Nephron progenitor cell (in vitro differentiated cells): ENCODE data around the gene ZNF618.

Source experiments
- DNase-seq: peaks from one replicate; pipeline ENCODE4 v3.0.0; 2021
- H3K27ac Mint-ChIP-seq: 2 replicates; pipeline ENCODE4 v1.8.0; 2021; ENCODE audit warnings: mild to moderate bottlenecking, moderate library complexity, mixed read lengths
- H3K27me3 Mint-ChIP-seq: 2 replicates; pipeline ENCODE4 v1.8.0; 2021; ENCODE audit warnings: mild to moderate bottlenecking, low read depth, mixed read lengths; ENCODE audit not compliant: poor library complexity
- H3K36me3 Mint-ChIP-seq: 2 replicates; pipeline ENCODE4 v1.8.0; 2021; ENCODE audit warnings: low read depth, mixed read lengths
- H3K4me1 Mint-ChIP-seq: 2 replicates; pipeline ENCODE4 v1.8.0; 2021; ENCODE audit warnings: mixed read lengths
- H3K4me3 Mint-ChIP-seq: 2 replicates; pipeline ENCODE4 v1.8.0; 2021; ENCODE audit warnings: mild to moderate bottlenecking, moderate library complexity, mixed read lengths
- H3K9me3 Mint-ChIP-seq: 2 replicates; pipeline ENCODE4 v1.8.0; 2021; ENCODE audit warnings: mild to moderate bottlenecking, moderate library complexity, mixed read lengths
- TF ChIP-seq, protein P1 (sequence below): fragments of 200-600 bp; sonication (generic); IDR thresholded peaks from 2 replicates; pipeline ENCODE4 v1.5.0; 2021; ENCODE audit warnings: antibody characterized with exemption

ZNF618 gene

DNA sequence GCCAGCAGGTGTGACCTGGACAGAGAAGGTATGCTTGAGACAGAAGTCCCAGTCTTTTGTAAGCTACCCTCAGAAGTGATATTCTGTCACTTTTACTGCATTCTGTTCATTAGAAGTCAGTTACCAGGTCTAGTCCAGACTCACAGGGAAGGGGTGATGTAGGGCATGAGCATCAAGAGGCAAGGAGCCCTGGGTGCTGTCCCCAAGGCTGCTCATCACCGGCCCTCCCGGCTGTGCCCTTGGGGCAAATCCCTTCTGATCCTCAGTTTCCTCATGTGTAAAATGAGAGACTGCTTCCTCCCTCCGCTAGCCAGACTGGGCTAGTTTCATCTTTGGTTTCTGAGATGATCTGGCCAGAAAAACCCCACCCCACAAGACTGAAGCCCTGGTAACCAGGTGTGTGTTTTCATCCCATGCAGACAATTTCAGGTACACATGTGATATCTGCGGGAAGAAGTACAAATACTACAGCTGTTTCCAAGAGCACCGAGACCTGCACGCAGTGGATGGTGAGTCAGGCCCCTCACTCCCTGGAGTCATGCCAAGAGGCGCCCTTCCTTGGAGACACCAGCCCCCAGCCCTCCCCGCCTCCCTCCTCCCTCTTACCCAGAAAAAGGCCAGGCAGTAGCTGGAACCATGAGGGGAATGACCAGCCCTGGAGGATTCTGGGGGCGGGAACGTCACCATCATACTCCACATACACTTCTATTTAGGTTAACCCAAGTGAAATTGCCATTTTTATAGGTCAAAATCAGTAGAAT lies 131.0 kb downstream of the ZNF618 start:
- no peak for DNase-seq
- Mint-ChIP-seq H3K9me3 (peaks cover 7% of the 10 kb centered on the region), H3K27ac (no peak overlapping the region), H3K27me3 (no peaks in the 10 kb centered on the region), H3K4me3 (no peak overlapping the region), H3K4me1 (no peaks in the 10 kb centered on the region), H3K36me3 (peaks cover 79% of the 10 kb centered on the region)
- TF ChIP-seq, protein P1, sequence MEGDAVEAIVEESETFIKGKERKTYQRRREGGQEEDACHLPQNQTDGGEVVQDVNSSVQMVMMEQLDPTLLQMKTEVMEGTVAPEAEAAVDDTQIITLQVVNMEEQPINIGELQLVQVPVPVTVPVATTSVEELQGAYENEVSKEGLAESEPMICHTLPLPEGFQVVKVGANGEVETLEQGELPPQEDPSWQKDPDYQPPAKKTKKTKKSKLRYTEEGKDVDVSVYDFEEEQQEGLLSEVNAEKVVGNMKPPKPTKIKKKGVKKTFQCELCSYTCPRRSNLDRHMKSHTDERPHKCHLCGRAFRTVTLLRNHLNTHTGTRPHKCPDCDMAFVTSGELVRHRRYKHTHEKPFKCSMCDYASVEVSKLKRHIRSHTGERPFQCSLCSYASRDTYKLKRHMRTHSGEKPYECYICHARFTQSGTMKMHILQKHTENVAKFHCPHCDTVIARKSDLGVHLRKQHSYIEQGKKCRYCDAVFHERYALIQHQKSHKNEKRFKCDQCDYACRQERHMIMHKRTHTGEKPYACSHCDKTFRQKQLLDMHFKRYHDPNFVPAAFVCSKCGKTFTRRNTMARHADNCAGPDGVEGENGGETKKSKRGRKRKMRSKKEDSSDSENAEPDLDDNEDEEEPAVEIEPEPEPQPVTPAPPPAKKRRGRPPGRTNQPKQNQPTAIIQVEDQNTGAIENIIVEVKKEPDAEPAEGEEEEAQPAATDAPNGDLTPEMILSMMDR = no peak

DNA sequence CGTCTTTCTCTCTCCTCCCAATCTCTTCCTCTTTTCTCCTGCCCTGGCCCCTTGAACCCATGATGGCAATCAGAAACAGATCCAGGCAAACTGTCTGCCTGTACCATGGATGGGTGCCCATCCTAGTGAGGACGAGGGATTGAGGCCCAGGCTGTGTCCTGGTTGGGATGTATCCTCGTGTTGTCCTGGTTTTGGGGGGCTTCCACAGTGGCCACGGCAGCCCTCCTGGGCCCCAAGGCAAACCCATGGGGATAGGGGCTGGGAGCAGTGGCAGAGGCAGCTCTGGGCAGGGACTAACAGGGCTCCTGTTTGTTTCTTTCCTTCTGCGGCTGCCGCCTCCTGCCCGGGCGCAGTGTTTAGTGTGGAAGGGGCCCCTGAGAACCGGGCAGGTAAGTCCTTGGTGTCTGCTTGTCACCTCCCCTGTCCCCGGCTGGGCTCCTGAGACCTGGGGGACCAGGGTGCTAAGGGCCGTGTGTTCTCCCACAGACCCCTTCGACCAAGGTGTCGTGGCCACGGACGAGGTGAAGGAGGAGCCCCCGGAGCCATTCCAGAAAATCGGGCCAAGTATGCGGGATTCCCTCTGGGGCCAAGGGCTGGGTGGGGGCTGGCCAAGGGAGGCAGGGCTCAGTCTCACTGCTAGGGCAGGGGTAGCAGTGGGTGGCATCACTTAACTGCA lies 132.0 kb downstream of the ZNF618 start:
- Mint-ChIP-seq H3K27ac (no peak overlapping the region), H3K4me3 (no peak overlapping the region), H3K4me1 (no peaks in the 10 kb centered on the region), H3K27me3 (no peaks in the 10 kb centered on the region), H3K36me3 (peaks cover 89% of the 10 kb centered on the region), H3K9me3 (peaks cover 12% of the 10 kb centered on the region)
- DNase-seq = no peak
- TF ChIP-seq, protein P1 = no peak

DNA sequence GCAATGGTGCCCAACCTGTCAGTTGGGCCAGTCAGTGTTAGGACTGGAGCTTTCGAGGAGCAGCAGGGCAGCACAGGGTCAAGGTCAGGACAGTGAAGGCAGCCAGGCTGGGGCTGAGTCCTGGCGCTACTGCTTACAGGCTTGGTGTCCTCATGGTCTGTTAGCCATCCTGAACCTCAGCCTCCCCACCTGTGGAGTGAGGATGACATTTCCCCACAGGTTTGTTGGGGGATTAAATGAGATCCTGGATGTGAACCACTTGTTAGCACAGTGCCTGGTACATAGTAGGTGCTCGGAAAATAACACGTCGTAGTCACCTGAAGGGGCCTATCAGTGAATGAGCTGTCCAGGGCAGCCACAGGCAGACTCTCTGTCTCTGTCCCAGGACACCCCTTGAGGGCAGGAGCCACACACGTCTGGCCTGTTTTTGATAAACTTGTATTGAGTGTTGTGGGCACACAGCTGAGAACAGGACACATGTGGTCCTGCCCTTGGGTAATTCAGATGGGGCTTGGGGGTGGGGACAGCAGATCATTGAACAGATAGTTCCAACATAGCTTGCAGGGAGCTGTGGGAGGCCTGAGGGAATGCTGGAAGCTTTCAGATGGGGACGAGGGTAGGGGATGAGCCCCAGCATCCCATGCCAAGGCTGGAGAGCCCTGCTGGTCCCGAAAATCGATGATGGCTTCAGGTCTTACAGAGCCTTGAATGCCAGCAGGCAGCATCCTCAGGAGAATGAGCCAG lies 132.7 kb downstream of the ZNF618 start:
- Mint-ChIP-seq H3K27ac (no peak overlapping the region), H3K4me3 (no peak overlapping the region), H3K36me3 (peaks cover 89% of the 10 kb centered on the region), H3K9me3 (peaks cover 12% of the 10 kb centered on the region), H3K27me3 (no peaks in the 10 kb centered on the region), H3K4me1 (no peaks in the 10 kb centered on the region)
- no peak for DNase-seq
- TF ChIP-seq, protein P1 = no peak

DNA sequence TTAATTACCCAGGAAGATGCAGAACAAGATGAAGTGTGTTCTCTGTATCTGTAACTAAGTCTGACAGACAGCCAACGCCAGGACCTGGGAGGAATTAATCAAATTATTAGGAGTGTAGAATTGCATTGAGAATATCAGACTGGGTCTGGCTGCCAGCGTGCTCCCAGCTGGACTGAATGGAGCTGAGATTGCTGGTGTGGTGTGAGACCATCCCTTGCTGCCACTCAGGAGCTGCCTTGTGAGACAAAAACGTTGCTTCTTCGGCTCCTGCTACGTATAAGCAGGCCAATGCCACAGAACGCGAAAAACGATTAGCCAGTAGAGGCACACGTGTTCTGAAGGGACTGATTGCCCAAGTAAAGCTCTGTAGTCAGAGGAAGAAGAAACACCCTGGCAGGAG lies 135.2 kb downstream of the ZNF618 start:
- TF ChIP-seq, protein P1 = no peak
- H3K27me3 Mint-ChIP-seq = no peaks in the 10 kb centered on the region
- no peak overlapping the region for H3K27ac Mint-ChIP-seq
- peaks cover 86% of the 10 kb centered on the region for H3K36me3 Mint-ChIP-seq
- H3K4me3 Mint-ChIP-seq = no peak overlapping the region
- DNase-seq = no peak
- no peaks in the 10 kb centered on the region for H3K4me1 Mint-ChIP-seq
- peaks cover 16% of the 10 kb centered on the region for H3K9me3 Mint-ChIP-seq

DNA sequence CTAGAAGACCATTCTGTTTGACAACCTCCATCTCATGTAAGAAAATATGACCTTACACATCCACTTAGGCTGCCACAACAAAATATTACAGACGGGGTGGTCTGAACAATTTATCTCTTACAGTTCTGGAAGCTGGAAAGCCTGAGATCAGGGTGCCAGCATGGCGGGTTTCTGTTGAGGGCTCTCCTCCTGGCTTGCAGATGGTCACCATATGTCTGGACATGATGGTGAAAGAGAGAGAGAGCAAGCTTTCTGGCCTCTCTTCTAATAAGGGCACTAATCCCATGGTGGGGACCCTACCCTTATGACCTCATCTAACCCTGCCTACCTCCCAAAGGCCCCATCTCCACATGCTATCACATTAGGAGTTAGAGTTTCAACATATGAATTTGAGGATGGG lies 136.0 kb downstream of the ZNF618 start:
- Mint-ChIP-seq H3K27ac (no peak overlapping the region), H3K4me3 (no peak overlapping the region), H3K27me3 (no peaks in the 10 kb centered on the region), H3K4me1 (no peaks in the 10 kb centered on the region), H3K36me3 (peaks cover 82% of the 10 kb centered on the region), H3K9me3 (peaks cover 16% of the 10 kb centered on the region)
- TF ChIP-seq, protein P1 = no peak
- DNase-seq = no peak
